AG09309 (cell line): ENCODE results near the gene OR2L13.

ENCODE experiments used
- DNase-seq: peaks from one replicate; pipeline ENCODE4 v3.0.0-alpha.2; 2010; ENCODE audit warnings: low read depth
- H3K4me3 ChIP-seq: 2 replicates; pipeline ENCODE4 v1.5.1; 2011; ENCODE audit warnings: mild to moderate bottlenecking, low read depth, low read length, moderate library complexity; ENCODE audit not compliant: control insufficient read depth
- TF ChIP-seq, protein P1 (sequence below): IDR thresholded peaks from 2 replicates; pipeline ENCODE4 v1.5.1; 2011; ENCODE audit warnings: mild to moderate bottlenecking, low read depth, low read length, inconsistent platforms; ENCODE audit not compliant: insufficient read depth, control insufficient read depth; ENCODE audit errors: missing control alignments

Gene OR2L13

DNA sequence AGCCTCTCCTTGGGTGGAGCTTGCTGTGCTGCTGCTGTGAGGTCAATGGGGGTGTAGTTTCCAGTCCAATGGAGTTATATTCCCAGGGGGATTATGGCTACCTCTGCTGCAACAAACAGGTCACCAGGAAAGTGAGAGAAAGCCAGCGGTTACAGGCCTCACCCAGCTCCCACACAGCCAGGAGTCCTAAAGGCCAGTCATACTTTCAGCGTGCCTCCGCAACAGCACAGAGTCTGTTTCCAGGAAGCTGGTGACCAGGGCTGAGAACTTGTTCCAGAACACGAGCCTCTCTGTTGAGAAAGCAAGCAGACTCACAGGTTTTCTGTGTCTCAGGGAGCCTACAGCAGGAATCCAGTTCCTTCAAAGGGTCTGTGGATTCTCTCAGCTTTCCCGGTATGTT is 32.7 kb downstream of the OR2L13 start:
- H3K4me3 ChIP-seq, result no peak overlapping the region
- DNase-seq, result no peak
- TF ChIP-seq, protein P1, sequence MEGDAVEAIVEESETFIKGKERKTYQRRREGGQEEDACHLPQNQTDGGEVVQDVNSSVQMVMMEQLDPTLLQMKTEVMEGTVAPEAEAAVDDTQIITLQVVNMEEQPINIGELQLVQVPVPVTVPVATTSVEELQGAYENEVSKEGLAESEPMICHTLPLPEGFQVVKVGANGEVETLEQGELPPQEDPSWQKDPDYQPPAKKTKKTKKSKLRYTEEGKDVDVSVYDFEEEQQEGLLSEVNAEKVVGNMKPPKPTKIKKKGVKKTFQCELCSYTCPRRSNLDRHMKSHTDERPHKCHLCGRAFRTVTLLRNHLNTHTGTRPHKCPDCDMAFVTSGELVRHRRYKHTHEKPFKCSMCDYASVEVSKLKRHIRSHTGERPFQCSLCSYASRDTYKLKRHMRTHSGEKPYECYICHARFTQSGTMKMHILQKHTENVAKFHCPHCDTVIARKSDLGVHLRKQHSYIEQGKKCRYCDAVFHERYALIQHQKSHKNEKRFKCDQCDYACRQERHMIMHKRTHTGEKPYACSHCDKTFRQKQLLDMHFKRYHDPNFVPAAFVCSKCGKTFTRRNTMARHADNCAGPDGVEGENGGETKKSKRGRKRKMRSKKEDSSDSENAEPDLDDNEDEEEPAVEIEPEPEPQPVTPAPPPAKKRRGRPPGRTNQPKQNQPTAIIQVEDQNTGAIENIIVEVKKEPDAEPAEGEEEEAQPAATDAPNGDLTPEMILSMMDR, result no peak

DNA sequence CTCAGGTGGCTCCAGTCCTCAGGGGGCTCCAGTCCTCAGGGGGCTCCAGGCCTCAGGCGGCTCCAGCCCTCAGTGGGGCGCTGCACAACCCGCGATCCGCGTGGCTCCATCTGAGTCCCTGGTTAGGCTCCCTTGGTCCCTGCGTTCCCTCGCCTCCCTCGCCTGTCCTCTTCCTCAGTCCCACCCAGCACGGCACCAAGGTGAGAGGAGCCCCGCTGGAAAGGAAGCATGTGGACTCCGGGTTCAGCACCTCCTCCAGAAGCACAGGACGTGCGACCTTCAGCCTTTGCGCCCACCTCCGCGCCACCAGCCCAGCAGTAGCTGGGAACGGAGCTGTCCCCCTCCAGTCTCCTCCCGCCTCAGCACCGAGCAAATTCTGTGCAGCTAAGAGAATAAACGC is 41.8 kb downstream of the OR2L13 start:
- TF ChIP-seq, protein P1, result no peak
- H3K4me3 ChIP-seq, result no peak overlapping the region
- no peak for DNase-seq

DNA sequence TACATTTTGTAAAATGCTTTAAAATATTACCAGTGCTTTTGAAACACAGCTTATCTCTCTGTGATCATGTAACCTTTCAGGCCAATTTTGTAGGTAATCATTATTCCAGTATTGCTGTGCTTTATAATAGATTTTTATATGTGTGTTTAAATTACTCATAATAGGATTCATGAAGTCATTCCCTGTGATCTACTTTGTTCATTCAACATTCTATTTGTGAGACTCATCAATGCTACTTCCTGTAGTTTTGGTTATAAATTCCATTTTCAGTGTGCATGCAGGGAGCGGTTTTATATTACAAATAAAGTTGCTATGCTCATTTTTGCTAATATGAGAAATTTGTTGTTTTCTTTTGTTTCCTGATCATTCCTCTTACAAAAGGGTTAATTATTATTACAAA is 45.9 kb downstream of the OR2L13 start:
- TF ChIP-seq, protein P1, result no peak
- no peak overlapping the region for H3K4me3 ChIP-seq
- no peak for DNase-seq

DNA sequence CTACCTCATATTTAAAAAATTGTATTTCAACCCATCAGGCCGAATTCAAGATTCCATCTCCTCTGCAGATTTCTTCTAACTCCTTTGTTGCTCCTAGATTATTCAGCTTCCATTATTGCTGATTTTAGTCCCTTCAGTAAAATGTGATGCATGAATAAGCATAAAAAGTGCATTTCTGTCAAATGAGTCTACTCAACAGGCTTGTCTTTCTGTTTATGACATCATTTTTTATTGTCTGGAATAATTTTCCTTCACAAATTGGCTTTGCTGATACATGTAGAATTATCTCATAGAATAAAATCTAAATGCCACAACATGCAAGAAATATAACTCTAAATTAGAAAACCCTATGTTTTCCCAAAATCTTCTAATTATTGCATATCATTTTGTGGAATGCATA is 48.3 kb downstream of the OR2L13 start:
- no peak for DNase-seq
- H3K4me3 ChIP-seq, result no peak overlapping the region
- TF ChIP-seq, protein P1, result no peak

DNA sequence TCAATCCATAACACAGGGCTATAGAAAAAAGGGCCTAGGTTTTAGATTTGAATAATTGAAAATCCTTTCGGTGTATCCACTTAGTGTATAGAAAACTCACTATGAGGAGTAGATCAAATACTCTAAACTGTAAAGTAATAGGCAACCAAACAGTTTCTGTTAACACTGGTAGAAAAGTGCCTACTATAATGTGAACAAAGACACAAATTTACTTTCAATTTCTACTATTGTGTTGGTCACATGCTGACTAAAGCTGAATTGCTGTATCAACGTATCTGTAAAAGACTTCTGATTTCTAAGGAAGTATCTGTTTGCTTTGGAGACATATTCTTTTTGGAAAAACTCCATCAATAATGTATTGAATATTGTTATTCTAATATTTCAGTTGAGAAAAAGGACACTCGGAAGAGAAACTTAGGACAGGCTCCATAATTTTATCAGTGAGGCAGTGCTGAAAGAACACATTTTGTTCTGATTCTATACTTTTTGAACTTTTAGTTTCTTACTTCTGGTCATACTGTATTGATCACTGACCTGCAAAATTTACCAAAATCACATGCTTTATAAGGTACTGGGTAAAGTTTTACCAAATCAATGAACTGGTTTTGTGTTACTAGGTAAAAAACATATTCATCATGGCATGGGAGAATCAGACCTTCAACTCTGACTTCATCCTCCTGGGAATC is 49.7 kb downstream of the OR2L13 start, which contains the start of gene OR2M5:
Gene OR2M5 (plus strand): TSS at position 636 of the 686 bp plus-strand sequence. CDS start 0 bp downstream, at position 636.
- no peak for DNase-seq
- no peak within 1 kb of the TSS for H3K4me3 ChIP-seq
- TF ChIP-seq, protein P1, result no peak
